GM12878 (cell line): ENCODE data around the gene SRRM2. TPM values are rescaled to one million over a fixed set of nuclear protein-coding genes. Genes with fewer than 3 reads are reported as not detected.

Experiments used
- ESRRA ChIP-seq: IDR thresholded peaks from 2 replicates; pipeline ENCODE4 v1.6.1; 2012; ENCODE audit warnings: mild to moderate bottlenecking, low read length, improper control_type of control experiment
- HDGF ChIP-seq: fragments of 450-650 bp; IDR thresholded peaks from 2 replicates; pipeline ENCODE4 v1.6.1; 2016; ENCODE audit warnings: antibody characterized with exemption
- NKRF ChIP-seq: fragments of 450-650 bp; conservative IDR thresholded peaks from 2 replicates; pipeline ENCODE4 v1.6.1; 2017; ENCODE audit warnings: mild to moderate bottlenecking, moderate library complexity
- USF1 ChIP-seq: IDR thresholded peaks from 2 replicates; pipeline ENCODE4 v1.6.1; 2011; ENCODE audit warnings: borderline replicate concordance, low read depth, mild to moderate bottlenecking, moderate library complexity, mixed read lengths, low read length; ENCODE audit not compliant: insufficient read depth; ENCODE audit errors: extremely low read length
- ZBTB11 ChIP-seq: fragments of 450-650 bp; formaldehyde crosslinking; IDR thresholded peaks from 2 replicates; pipeline ENCODE4 v1.5.0; 2022; ENCODE audit warnings: mild to moderate bottlenecking, missing genetic modification characterization
- polyA plus RNA-seq, 11 experiments: library from polyadenylated mRNA; depleted of rRNA in 4 of 11; unstranded in 6 of 11; stranded (reverse) in 5 of 11; fragments of >200 nt; fragmentation: Nextera tagmentation in 4 of 11; fragmentation: Illumina TruSeq in 1 of 11; extraction: Ambion mirVana in 4 of 11; extraction: Trizol in 1 of 11; gene quantifications; 1 replicate in 1 of 11; 2 replicates in 10 of 11; pipeline versions ENCODE4 v1.2.1 to v1.2.3, GENCODE V29; 2011 to 2016; ENCODE audit warnings: inconsistent platforms in 2 of 11, missing spikeins in 2 of 11, low read depth in 1 of 11
- total RNA-seq, 4 experiments: library from RNA; depleted of rRNA in 3 of 4; stranded (reverse); fragments of >200 nt in 3 of 4; fragmentation: Illumina TruSeq in 1 of 4; extraction: Trizol in 1 of 4; gene quantifications; 2 replicates each; pipeline versions ENCODE4 v1.2.1 to v1.2.3, GENCODE V29; 2013 to 2021

The SRRM2 gene
- total and polyA plus RNA-seq, 10 of the 15 experiments (the other 5 are each of a cell fraction or from before 2014, with no cell fraction given) = 30.1 to 502 (median 196) TPM

GRCh38 chr16:2761472-2761871, 9.0 kb downstream of the SRRM2 start (continued):
- no peak for TF ChIP-seq ZBTB11 (CRISPR knock-in tag)
- no peak for TF ChIP-seq HDGF
- TF ChIP-seq ESRRA = no peak
- no peak for TF ChIP-seq USF1
- TF ChIP-seq NKRF = no peak
